ENCODE results near the gene IRS1.

The IRS1 gene

GRCh38 chr2:226683944-226684562, 115.6 kb downstream of the IRS1 start:
- TF ChIP-seq SUZ12 (IDR thresholded peaks at IDR 0.05; ENCODE audit: extremely low read depth, insufficient read depth, insufficient read length) (no peak), ZNF274 (IDR thresholded peaks at IDR 0.05; ENCODE audit: low read depth, low read length) (no peak), YY1 (IDR thresholded peaks at IDR 0.05; ENCODE audit: insufficient read depth, insufficient read length) (no peak)
- no peaks in the 10 kb centered on the region for H3K9me3 ChIP-seq (ENCODE audit: insufficient read depth, low read length)
- no peak for DNase-seq (ENCODE audit: low read depth, low spot score)
- H3K9ac ChIP-seq (ENCODE audit: insufficient read length, low read depth), result no peak overlapping the region
- H3K36me3 ChIP-seq (ENCODE audit: insufficient read depth, insufficient read length, low read length), result no peaks in the 10 kb centered on the region
- no peaks in the 10 kb centered on the region for H3K4me1 ChIP-seq (ENCODE audit: insufficient read depth, insufficient read length)
- H3K27me3 ChIP-seq (ENCODE audit: insufficient read depth, insufficient read length), result no peaks in the 10 kb centered on the region
- no peak overlapping the region for H3K4me3 ChIP-seq (ENCODE audit: insufficient read length, low read depth)

GRCh38 chr2:226683196-226683595, 116.4 kb downstream of the IRS1 start:
- no peaks in the 10 kb centered on the region for H3K36me3 ChIP-seq (ENCODE audit: insufficient read depth, insufficient read length, low read length)
- no peak overlapping the region for H3K9ac ChIP-seq (ENCODE audit: insufficient read length, low read depth)
- no peak overlapping the region for H3K4me3 ChIP-seq (ENCODE audit: insufficient read length, low read depth)
- no peaks in the 10 kb centered on the region for H3K9me3 ChIP-seq (ENCODE audit: insufficient read depth, low read length)
- DNase-seq (ENCODE audit: low read depth, low spot score), result no peak
- TF ChIP-seq YY1 (IDR thresholded peaks at IDR 0.05; ENCODE audit: insufficient read depth, insufficient read length) (no peak), ZNF274 (IDR thresholded peaks at IDR 0.05; ENCODE audit: low read depth, low read length) (no peak), SUZ12 (IDR thresholded peaks at IDR 0.05; ENCODE audit: extremely low read depth, insufficient read depth, insufficient read length) (no peak)
- no peaks in the 10 kb centered on the region for H3K4me1 ChIP-seq (ENCODE audit: insufficient read depth, insufficient read length)
- H3K27me3 ChIP-seq (ENCODE audit: insufficient read depth, insufficient read length), result no peaks in the 10 kb centered on the region
